GM12875 (cell line): Measurements from ENCODE around the gene MAP3K13.
"Not testable (repeated sequence)": the region's sequence is repeated elsewhere in the genome, so short reads cannot be mapped to it uniquely, and the experiment has no call there.

Experiments
- H3K4me3 ChIP-seq: one replicate; pipeline ENCODE4 v1.5.1; 2011; ENCODE audit warnings: low read depth, low read length, control low read depth
- TF ChIP-seq, protein P1 (sequence below): IDR thresholded peaks from 2 replicates; pipeline ENCODE4 v1.5.1; 2011; ENCODE audit warnings: low read depth, mild to moderate bottlenecking, control low read depth, inconsistent platforms, low read length, moderate library complexity, borderline replicate concordance; ENCODE audit not compliant: insufficient read depth

MAP3K13 gene

GRCh38 chr3:185473290-185473815 lies 110.4 kb downstream of the MAP3K13 start:
- TF ChIP-seq, protein P1, sequence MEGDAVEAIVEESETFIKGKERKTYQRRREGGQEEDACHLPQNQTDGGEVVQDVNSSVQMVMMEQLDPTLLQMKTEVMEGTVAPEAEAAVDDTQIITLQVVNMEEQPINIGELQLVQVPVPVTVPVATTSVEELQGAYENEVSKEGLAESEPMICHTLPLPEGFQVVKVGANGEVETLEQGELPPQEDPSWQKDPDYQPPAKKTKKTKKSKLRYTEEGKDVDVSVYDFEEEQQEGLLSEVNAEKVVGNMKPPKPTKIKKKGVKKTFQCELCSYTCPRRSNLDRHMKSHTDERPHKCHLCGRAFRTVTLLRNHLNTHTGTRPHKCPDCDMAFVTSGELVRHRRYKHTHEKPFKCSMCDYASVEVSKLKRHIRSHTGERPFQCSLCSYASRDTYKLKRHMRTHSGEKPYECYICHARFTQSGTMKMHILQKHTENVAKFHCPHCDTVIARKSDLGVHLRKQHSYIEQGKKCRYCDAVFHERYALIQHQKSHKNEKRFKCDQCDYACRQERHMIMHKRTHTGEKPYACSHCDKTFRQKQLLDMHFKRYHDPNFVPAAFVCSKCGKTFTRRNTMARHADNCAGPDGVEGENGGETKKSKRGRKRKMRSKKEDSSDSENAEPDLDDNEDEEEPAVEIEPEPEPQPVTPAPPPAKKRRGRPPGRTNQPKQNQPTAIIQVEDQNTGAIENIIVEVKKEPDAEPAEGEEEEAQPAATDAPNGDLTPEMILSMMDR = no peak
- H3K4me3 ChIP-seq = no peak overlapping the region

GRCh38 chr3:185474922-185475321 lies 112.0 kb downstream of the MAP3K13 start:
- H3K4me3 ChIP-seq = not testable (repeated sequence)

- no peak overlapping the region for H3K4me3 ChIP-seq
- TF ChIP-seq, protein P1 = no peak
Observed at GRCh38 chr3:185477316-185477715, 114.4 kb downstream of the MAP3K13 start.

GRCh38 chr3:185479373-185479945 lies 116.5 kb downstream of the MAP3K13 start:
- TF ChIP-seq, protein P1 = no peak
- no peak overlapping the region for H3K4me3 ChIP-seq

GRCh38 chr3:185484296-185484695 lies 121.4 kb downstream of the MAP3K13 start:
- TF ChIP-seq, protein P1 = no peak
- H3K4me3 ChIP-seq = no peak overlapping the region

GRCh38 chr3:185486394-185486793 lies 123.5 kb downstream of the MAP3K13 start:
- H3K4me3 ChIP-seq = no peak overlapping the region
- TF ChIP-seq, protein P1 = no peak

DNA sequence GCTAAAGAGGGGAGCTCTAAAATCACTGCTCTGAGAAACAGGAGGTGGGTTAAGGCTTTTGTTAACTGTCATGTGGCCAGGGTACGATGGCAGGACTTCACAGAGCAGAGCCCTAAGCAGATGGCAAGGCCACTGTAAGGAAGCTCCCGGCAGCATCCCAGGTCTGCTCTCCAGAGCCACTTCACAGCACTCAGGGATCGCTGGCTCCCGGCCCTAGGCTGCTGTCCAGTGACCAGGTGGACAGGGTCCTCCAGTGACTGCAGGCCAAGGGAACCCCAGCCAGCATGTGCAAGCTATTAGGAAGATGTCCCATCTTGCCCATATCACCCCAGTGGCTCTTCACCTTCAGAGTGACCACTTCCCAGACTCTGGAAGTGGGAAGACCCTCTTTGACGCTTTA lies 125.5 kb downstream of the MAP3K13 start:
- TF ChIP-seq, protein P1 = no peak
- H3K4me3 ChIP-seq = no peak overlapping the region
